ENCODE data around the gene FLNC.

DNA sequence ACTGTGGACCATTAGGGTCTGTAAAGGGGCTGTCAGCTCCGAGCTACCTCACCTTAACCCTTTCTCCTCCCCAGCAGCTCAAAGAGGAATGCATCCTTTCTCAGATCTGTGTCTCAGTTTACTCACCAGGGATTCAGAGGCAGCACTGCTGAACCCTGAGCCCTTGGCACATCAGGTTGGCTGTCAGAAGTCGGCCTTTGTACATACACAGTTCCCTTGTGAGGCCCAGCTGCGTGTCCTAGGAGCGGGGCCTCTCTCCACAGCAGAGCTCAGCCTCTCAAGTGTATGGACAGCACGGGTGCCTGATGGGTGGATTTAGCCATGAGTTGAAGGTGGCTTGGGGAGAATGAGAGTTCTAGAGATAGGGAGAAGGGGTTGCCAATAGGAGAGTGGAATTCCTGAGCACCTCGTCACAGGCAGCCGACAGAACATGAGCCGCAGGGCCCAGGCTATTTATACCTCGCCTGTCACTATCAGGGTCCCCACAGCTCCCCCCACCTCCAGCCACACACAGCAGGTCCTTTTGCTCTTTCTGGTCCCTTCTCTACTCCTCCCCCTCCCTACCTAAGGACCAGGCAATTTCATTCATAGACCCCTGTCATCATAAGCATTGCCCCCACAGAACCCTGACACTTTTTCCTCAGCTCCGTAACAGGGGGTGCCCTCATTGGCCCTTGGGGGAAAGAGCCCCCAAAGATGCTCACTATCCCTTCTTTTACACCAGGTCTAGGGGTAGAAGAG is 2.1 kb upstream of the FLNC start:
- TF ChIP-seq, protein P1, sequence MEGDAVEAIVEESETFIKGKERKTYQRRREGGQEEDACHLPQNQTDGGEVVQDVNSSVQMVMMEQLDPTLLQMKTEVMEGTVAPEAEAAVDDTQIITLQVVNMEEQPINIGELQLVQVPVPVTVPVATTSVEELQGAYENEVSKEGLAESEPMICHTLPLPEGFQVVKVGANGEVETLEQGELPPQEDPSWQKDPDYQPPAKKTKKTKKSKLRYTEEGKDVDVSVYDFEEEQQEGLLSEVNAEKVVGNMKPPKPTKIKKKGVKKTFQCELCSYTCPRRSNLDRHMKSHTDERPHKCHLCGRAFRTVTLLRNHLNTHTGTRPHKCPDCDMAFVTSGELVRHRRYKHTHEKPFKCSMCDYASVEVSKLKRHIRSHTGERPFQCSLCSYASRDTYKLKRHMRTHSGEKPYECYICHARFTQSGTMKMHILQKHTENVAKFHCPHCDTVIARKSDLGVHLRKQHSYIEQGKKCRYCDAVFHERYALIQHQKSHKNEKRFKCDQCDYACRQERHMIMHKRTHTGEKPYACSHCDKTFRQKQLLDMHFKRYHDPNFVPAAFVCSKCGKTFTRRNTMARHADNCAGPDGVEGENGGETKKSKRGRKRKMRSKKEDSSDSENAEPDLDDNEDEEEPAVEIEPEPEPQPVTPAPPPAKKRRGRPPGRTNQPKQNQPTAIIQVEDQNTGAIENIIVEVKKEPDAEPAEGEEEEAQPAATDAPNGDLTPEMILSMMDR (IDR thresholded peaks at IDR 0.05): no peak
- no peak for TF ChIP-seq POLR2A (IDR thresholded peaks at IDR 0.05)

Measured in esophagus squamous epithelium (tissue), 4 donors.